Stimulated activated CD4-positive, alpha-beta T cell treated with anti-CD3 and anti-CD28 coated beads, TNF-alpha, amount 100 ng/mL, for 4 hours (primary cell): ENCODE measurements around the gene IL15RA.

Source experiments
- DNase-seq, 3 experiments: peaks; one replicate each; pipeline ENCODE4 v3.0.0-alpha.2; 2020; ENCODE audit warnings: low read depth in 3 of 3

The IL15RA gene, protein sequence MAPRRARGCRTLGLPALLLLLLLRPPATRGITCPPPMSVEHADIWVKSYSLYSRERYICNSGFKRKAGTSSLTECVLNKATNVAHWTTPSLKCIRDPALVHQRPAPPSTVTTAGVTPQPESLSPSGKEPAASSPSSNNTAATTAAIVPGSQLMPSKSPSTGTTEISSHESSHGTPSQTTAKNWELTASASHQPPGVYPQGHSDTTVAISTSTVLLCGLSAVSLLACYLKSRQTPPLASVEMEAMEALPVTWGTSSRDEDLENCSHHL

DNA sequence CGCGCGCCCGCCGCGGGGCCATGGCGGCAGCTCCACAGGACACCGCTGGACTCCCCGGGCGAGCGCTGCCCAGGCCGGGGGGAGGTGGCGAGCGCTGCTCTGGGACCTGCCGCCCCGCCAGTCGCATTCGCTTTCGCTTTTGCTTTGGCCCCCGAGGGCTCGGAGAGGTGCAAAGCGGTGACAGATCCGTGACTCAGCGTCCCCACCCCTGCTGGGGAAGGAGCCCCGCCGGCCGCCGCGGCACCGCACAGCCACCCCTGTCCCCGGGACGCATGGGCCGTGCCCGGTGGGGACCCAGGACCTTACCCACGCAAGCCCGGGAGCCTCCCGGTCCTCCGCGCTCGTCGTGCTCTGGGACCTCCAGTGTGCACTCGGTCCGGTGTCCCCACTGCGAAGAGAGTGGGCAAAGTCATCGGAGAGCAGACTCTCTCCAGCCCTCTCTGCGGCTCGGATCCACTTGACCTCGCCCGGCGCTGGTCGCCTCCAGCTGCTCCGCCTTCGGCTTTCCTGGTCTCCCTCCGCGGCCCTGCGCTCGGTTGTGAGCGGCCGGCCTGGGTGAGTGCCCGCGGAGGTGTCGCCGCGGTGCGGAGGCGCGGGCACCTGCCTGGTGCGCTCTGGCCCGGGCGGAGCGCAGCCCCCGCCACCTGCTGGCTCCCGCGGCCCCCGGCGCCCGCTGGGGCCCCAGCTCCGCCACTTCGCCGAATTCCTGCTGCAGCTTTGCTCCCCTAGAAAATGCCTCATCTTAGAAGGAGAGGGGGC lies at the start of gene IL15RA:
TSS of gene IL15RA (minus strand) at position 73 of the 759 bp plus-strand sequence. CDS start at position 22, 51 bp downstream.
- peak; percentile 77 to 86 (median 82) for DNase-seq

- DNase-seq: no peak
Observed at GRCh38 chr10:6025683-6026255, 48.4 kb upstream of the IL15RA start.

DNA sequence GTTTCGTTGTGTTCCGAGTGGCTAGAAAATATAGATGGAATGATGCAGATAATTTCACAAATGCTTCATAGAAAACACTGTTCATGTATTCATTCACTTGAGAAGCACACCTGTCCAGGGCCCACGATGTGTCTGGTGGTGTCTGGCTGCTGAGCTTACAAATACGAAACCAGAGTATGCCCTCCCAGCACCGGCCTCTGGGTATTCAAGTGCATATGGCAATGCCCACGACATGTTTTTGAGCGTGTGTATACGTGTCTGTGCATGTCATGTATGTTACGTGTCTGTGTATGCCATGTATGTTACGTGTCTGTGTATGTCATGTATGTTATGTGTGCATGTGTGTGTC lies 47.0 kb upstream of the IL15RA start:
- no peak for DNase-seq

- DNase-seq: no peak
Observed at GRCh38 chr10:6023661-6024333, 46.5 kb upstream of the IL15RA start.

DNA sequence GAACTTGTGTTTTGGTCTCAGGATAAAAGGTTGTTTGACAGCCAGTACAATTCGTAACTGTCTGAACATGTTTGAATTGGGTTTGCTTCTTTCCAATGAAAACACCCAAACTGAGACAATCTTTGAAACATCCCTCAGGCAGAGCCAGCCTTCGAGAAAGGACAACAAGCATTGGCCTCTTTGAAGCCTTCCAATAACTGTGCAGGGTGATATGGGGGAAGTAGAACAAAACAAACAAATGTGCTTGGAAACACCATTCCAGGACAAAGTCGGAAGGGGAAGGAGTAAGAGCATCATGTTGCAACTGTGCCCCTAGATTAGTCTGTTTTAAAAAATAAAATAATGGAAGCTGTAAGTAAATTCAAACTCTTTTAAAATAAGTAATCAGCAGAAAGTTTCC lies 45.3 kb upstream of the IL15RA start:
- DNase-seq: no peak

- no peak for DNase-seq
Observed at GRCh38 chr10:6020826-6021225, 43.5 kb upstream of the IL15RA start.

DNA sequence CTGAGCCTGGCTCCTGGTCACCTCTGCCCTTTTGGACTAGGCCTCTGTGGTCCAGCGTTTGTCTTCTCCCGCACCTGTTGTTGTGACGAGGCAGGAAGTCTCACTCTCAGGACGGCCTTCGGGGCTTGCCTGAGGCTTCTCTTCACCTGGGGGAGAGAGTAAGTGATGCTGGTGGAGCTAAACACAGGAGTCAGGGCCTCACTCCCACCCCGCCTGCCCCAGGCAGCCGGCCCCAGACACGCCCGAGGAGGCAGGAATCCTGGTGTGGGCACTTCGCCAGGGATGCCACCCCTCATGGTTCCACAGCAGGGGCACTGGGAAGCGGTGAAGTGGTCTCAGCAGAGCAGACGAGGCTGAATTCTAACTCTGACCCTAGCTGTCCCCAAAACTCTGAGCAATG lies 42.5 kb upstream of the IL15RA start:
- no peak for DNase-seq

GRCh38 chr10:6019010-6019782 lies 41.9 kb upstream of the IL15RA start:
- DNase-seq: no peak

DNA sequence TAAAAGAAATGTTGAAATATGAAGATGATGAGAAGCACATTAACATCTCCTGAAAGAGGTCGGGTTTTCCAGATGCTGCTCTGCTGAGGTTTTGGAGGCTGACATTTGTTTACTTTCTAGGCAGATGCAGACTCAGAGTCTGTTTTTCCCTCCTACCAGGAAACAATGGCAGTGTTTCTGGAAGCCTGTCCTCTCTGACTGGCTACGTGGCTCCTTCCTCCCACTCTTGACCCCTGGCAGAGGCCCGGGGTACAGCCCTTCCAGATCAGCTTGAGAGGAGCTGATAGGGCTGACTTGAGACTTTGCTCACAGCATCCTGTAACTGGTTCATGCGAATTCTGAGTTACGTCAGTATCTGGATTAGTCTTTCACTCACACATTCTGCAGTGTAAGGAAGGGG lies 41.1 kb upstream of the IL15RA start:
- no peak for DNase-seq

- DNase-seq: no peak
Observed at GRCh38 chr10:6017781-6018354, 40.5 kb upstream of the IL15RA start.

DNA sequence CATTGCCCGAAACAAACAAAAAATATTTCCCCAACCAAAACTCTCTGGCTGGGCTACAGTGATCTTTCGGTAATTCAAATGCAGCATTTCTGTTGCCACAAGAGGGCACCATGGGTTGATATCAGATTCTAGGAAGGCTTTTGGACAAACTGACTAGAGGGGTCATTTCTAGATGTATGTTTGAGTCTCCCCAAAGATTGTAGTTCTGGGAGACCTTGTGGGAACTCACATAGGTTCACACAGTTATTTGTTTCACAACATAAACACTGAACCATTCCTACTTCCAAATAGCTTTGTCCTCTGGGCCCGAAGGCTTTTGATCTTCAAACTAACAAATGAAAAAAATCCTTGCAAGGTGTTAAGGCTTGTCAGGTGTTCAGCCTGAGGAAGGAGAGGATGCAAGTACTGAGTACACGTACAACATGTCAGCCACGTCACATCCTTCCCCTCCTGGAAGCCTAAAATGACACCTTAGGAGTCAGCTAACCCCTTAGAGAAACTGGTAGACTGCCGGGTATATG lies 37.0 kb upstream of the IL15RA start:
- DNase-seq: peak in 2 of 3 experiments; percentile 39

GRCh38 chr10:6013413-6014192 lies 36.3 kb upstream of the IL15RA start:
- DNase-seq: no peak

GRCh38 chr10:6012121-6012905 lies 35.0 kb upstream of the IL15RA start:
- DNase-seq: no peak

- no peak for DNase-seq
Observed at GRCh38 chr10:6011558-6011957, 34.2 kb upstream of the IL15RA start.

DNA sequence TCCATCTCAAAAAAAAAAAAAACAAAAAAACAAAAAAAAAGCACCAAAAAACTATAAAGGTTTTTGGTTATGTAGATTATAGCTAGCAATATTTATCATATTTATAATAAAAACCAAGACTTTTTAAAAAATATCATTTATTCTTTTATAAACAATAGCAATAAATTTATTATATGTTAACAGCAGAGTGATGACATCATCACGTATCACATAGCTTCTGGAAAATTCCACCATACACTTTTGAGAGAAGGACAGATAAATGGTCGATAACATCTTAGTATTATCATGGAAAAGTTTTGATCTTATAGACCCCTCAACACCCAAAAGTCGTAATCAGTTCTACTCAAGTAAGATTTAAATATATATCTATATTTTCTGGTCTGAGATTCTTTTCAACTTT lies 33.2 kb upstream of the IL15RA start:
- no peak for DNase-seq

DNA sequence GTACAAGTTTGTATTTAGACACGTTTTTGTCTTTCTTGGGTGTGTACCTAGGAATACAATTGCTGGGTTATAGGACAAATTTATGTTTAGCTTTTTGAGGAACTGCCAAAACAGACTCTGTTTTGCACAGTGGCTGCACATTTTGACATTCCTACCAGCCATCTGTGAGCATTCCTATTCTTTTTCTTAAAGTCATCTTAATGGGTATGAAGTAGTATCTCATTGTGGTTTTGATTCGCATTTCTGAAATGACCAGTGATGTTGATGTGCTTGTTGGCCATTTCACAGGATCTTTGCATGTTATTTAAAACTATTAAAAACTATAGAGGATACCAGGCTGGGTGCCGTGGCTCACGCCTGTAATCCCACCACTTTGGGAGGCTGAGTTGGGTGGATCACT lies 32.6 kb upstream of the IL15RA start:
- no peak for DNase-seq

- no peak for DNase-seq
Observed at GRCh38 chr10:6009150-6009549, 31.8 kb upstream of the IL15RA start.

DNA sequence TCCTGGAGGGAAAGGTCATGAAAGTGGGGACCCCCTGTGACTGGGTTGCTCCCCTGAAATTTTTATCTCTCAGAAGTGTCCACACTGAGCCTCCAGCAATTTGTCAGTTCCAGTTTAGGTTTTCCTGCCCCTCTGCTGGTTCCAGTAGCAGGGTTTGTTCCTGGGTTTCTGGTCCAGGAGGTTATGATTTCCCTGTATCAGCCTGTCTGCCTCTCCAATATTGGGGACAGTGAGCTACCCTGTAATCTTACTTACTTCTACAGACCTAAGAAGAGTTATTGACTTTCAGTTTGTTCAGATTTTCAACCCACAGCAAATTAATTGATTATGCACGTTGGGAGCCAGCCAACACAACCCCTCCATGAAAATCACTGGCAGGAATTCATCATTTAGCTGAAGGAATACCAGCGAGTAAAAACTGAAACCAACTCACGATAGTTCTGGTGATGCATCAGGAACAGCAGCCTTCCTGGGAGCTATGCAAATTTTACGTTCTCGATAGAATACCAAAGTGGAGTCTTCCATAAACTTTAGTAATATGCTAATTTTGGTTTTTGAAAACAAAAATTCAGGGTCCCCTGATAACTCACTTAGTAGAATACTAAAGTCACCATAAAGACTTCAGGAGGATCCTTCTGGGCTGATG lies 31.3 kb upstream of the IL15RA start:
- DNase-seq: no peak

DNA sequence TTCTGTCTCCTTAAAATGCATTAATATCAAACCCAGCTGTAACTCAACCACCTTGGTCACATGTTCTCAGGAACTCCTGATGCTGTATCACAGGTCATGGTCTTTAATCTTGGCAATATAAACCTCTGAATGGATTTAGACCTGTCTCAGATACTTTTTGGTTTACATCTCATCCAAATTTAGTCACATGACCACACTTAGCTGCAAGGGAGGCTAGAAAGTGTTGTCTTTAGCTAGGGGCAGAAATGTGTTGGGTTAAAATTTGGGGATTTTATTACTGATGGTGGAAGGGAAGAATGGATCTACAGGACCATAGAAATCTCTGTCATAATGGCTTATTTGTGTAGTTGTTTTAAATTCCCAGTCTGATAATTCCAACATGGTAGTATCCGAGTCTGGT lies 29.6 kb upstream of the IL15RA start:
- no peak for DNase-seq
